Esophagus squamous epithelium (tissue), 5 donors: ENCODE results near the gene SLC25A31. TPM values are rescaled to one million over a fixed set of nuclear protein-coding genes. Genes with fewer than 3 reads are reported as not detected.

Experiments used
- DNase-seq: peaks from one replicate; lab custom pipeline; 2025; lab: John Stamatoyannopoulos, UW
- H3K27ac ChIP-seq, 4 donors: fragments of 200-600 bp; sonication (generic); one replicate each; pipeline ENCODE4 v1.5.1; 2016 to 2019; ENCODE audit warnings: mild to moderate bottlenecking in 1 of 4
- H3K27me3 ChIP-seq, 4 donors: fragments of 200-600 bp; sonication (generic); 1 replicate in 3 of 4; 2 replicates in 1 of 4; pipeline versions ENCODE4 v1.5.1 to v1.6.0; 2017 to 2021; ENCODE audit warnings: antibody characterized with exemption in 1 of 4
- H3K36me3 ChIP-seq, 3 donors: fragments of 200-600 bp; sonication (generic); one replicate each; pipeline ENCODE4 v1.5.1; 2016 to 2019
- H3K4me1 ChIP-seq, 3 donors: fragments of 200-600 bp; sonication (generic); one replicate each; pipeline ENCODE4 v1.5.1; 2017 to 2019
- H3K4me3 ChIP-seq, 4 donors: fragments of 200-600 bp; sonication (generic); 1 replicate in 3 of 4; 2 replicates in 1 of 4; pipeline ENCODE4 v1.5.1; 2016 to 2019; ENCODE audit warnings: mild to moderate bottlenecking in 2 of 4, moderate library complexity in 1 of 4
- H3K9me3 ChIP-seq, 3 donors: fragments of 200-600 bp; sonication (generic); one replicate each; pipeline ENCODE4 v1.5.1; 2016 to 2019
- CTCF ChIP-seq, 6 experiments: fragments of 450-650 bp in 4 of 6; fragments of 200-600 bp in 2 of 6; sonication (generic) in 2 of 6; IDR thresholded peaks; one replicate each; pipeline ENCODE4 v1.5.1; 2016 to 2019; ENCODE audit warnings: antibody characterized with exemption in 6 of 6, mild to moderate bottlenecking in 4 of 6, moderate library complexity in 4 of 6
- POLR2A ChIP-seq, 4 donors: fragments of 450-650 bp; IDR thresholded peaks; one replicate each; pipeline ENCODE4 v1.6.1; 2017; ENCODE audit warnings: antibody characterized with exemption in 4 of 4, mild to moderate bottlenecking in 4 of 4, moderate library complexity in 3 of 4
- WGBS, 2 donors: methylation state at CpG; one replicate each; pipeline ENCODE4 v1.1.5; 2018; 5-methylcytosine and 5-hydroxymethylcytosine counted together
- intact Hi-C: fragments of 100-400 bp; cut with DNase I; formaldehyde crosslinking; loops from one replicate; pipeline ENCODE4 v1.15.0; 2022
- total RNA-seq, 4 donors: library from RNA; depleted of rRNA; stranded (reverse); fragments of >200 nt; gene quantifications; one replicate each; pipeline ENCODE4 v1.1.0, GENCODE V29; 2016
- donor health status: DM: yes; HTN: yes; CAD: no.

Gene SLC25A31
- total RNA-seq, 4 donors from 2014 or later = not detected

GRCh38 chr4:127708985-127709384 lies 21.2 kb upstream of the SLC25A31 start:
- peaks cover 0 to 24% (median 0%) of the 10 kb centered on the region in 3 donors for H3K4me1 ChIP-seq
- H3K4me3 ChIP-seq = no peak overlapping the region
- TF ChIP-seq POLR2A (IDR thresholded peaks at IDR 0.05) (no peak), CTCF (IDR thresholded peaks at IDR 0.05) (no peak)
- intact Hi-C loops = no loop called here
- no peaks in the 10 kb centered on the region for H3K9me3 ChIP-seq
- no peaks in the 10 kb centered on the region for H3K27me3 ChIP-seq
- DNase-seq = peak; percentile 1
- peak overlapping the region; percentile 50 to 87 (median 75) for H3K27ac ChIP-seq
- 14 to 22% methylated on average over 5 of the region's 5 CpGs for WGBS, 2 donors
- H3K36me3 ChIP-seq = peaks cover 0 to 29% (median 0%) of the 10 kb centered on the region in 3 donors

GRCh38 chr4:127709456-127709855 lies 20.7 kb upstream of the SLC25A31 start:
- peaks cover 0 to 27% (median 0%) of the 10 kb centered on the region in 3 donors for H3K36me3 ChIP-seq
- TF ChIP-seq POLR2A (IDR thresholded peaks at IDR 0.05) (no peak), CTCF (IDR thresholded peaks at IDR 0.05) (no peak)

GRCh38 chr4:127731406-127731805 lies 1.2 kb downstream of the SLC25A31 start:
- TF ChIP-seq POLR2A (IDR thresholded peaks at IDR 0.05) (no peak), CTCF (IDR thresholded peaks at IDR 0.05) (no peak)
- Histone ChIP-seq H3K4me1 (no peaks in the 10 kb centered on the region), H3K27ac (no peak overlapping the region), H3K4me3 (no peak overlapping the region), H3K36me3 (no peaks in the 10 kb centered on the region), H3K27me3 (no peaks in the 10 kb centered on the region), H3K9me3 (no peaks in the 10 kb centered on the region)
- intact Hi-C loops = loop anchor here (5.0 kb wide), 1 partner anchor 124 kb away; no protein-coding TSS in a partner anchor
- DNase-seq = no peak
- 92% methylated on average over 18 to 19 of the region's 19 CpGs for WGBS, 2 donors

More at GRCh38 chr4:127709456-127709855, 20.7 kb upstream of the SLC25A31 start:
- 26% methylated on average over 3 of the region's 3 CpGs for WGBS, 2 donors
- Histone ChIP-seq H3K27ac (peak overlapping the region; percentile 50 to 87 (median 75)), H3K9me3 (no peaks in the 10 kb centered on the region), H3K4me1 (peaks cover 0 to 24% (median 0%) of the 10 kb centered on the region in 3 donors), H3K27me3 (no peaks in the 10 kb centered on the region), H3K4me3 (no peak overlapping the region)
- intact Hi-C loops = no loop called here
- no peak for DNase-seq

- intact Hi-C loops = loop anchor here (5.0 kb wide), 1 partner anchor 125 kb away; no protein-coding TSS in a partner anchor
- Histone ChIP-seq H3K4me1 (no peaks in the 10 kb centered on the region), H3K4me3 (no peak overlapping the region), H3K27ac (no peak overlapping the region), H3K36me3 (no peaks in the 10 kb centered on the region), H3K9me3 (no peaks in the 10 kb centered on the region), H3K27me3 (no peaks in the 10 kb centered on the region)
- no peak for DNase-seq
- 15 to 19% methylated on average over 8 of the region's 8 CpGs for WGBS, 2 donors
- peak in 5 of 6 experiments; percentile 42 to 66 (median 52) for TF ChIP-seq CTCF (IDR thresholded peaks at IDR 0.05)
- no peak for TF ChIP-seq POLR2A (IDR thresholded peaks at IDR 0.05)
Observed at GRCh38 chr4:127732623-127733328, 2.6 kb downstream of the SLC25A31 start.

- no peaks in the 10 kb centered on the region for H3K4me1 ChIP-seq
- no peak overlapping the region for H3K4me3 ChIP-seq
- 65 to 85% methylated on average over 2 of the region's 2 CpGs for WGBS, 2 donors
- intact Hi-C loops = loop anchor here (5.0 kb wide), 1 partner anchor 128 kb away; no protein-coding TSS in a partner anchor
- no peaks in the 10 kb centered on the region for H3K9me3 ChIP-seq
- H3K27me3 ChIP-seq = no peaks in the 10 kb centered on the region
- H3K36me3 ChIP-seq = no peaks in the 10 kb centered on the region
- no peak overlapping the region for H3K27ac ChIP-seq
- DNase-seq = no peak
- TF ChIP-seq POLR2A (IDR thresholded peaks at IDR 0.05) (no peak), CTCF (IDR thresholded peaks at IDR 0.05) (no peak)
Observed at GRCh38 chr4:127734976-127735375, 4.8 kb downstream of the SLC25A31 start.
